Mesenchymal stem cell (in vitro differentiated cells and primary cell): ENCODE measurements around the gene CDKN2B-AS1.
A peak's percentile ranks its signal among the peaks of the same experiment; 100 is the strongest.

Experiments used
- DNase-seq: peaks from one replicate; pipeline ENCODE4 v3.0.0-alpha.2; 2013
- H2AFZ ChIP-seq: one replicate; pipeline ENCODE4 v1.6.1; 2013; ENCODE audit warnings: low read depth, mild to moderate bottlenecking, control low read depth, inconsistent platforms, low read length, moderate library complexity
- H2AK5ac ChIP-seq: 2 replicates; pipeline ENCODE4 v1.6.1; 2013; ENCODE audit warnings: low read length, moderate library complexity, mild to moderate bottlenecking, inconsistent platforms; ENCODE audit not compliant: severe bottlenecking
- H2BK120ac ChIP-seq: one replicate; pipeline ENCODE4 v1.6.1; 2013; ENCODE audit warnings: low read depth, mild to moderate bottlenecking, inconsistent platforms, low read length, moderate library complexity
- H2BK12ac ChIP-seq, 2 experiments: one replicate each; pipeline ENCODE4 v1.6.1; 2013; ENCODE audit warnings: inconsistent platforms in 2 of 2, low read length in 2 of 2, mild to moderate bottlenecking in 2 of 2, moderate library complexity in 2 of 2, control low read depth in 1 of 2
- H2BK15ac ChIP-seq: one replicate; pipeline ENCODE4 v1.6.1; 2013; ENCODE audit warnings: mild to moderate bottlenecking, low read depth, inconsistent platforms; ENCODE audit not compliant: poor library complexity, severe bottlenecking
- H2BK5ac ChIP-seq: 2 replicates; pipeline ENCODE4 v1.6.1; 2013; ENCODE audit warnings: low read depth, mild to moderate bottlenecking, low read length, control low read depth, inconsistent platforms; ENCODE audit not compliant: poor library complexity, severe bottlenecking
- H3K14ac ChIP-seq, 2 experiments: one replicate each; pipeline ENCODE4 v1.6.1; 2013; ENCODE audit warnings: inconsistent platforms in 2 of 2, low read length in 2 of 2, control low read depth in 1 of 2, mild to moderate bottlenecking in 1 of 2, moderate library complexity in 1 of 2
- H3K18ac ChIP-seq, 2 experiments: one replicate each; pipeline ENCODE4 v1.6.1; 2013; ENCODE audit warnings: inconsistent platforms in 2 of 2, low read length in 2 of 2, control low read depth in 1 of 2, low read depth in 1 of 2, mild to moderate bottlenecking in 1 of 2
- H3K23ac ChIP-seq, 2 experiments: one replicate each; pipeline ENCODE4 v1.6.1; 2013; ENCODE audit warnings: inconsistent platforms in 2 of 2, low read length in 2 of 2, mild to moderate bottlenecking in 2 of 2, moderate library complexity in 2 of 2, control low read depth in 1 of 2
- H3K27ac ChIP-seq: 2 replicates; pipeline ENCODE4 v1.5.1; 2013; ENCODE audit warnings: mild to moderate bottlenecking, moderate library complexity, low read length, control low read depth, inconsistent platforms; ENCODE audit not compliant: poor library complexity, severe bottlenecking
- H3K27me3 ChIP-seq, 2 experiments: 2 replicates each; pipeline versions ENCODE4 v1.6.1 to v1.7.0; 2013; ENCODE audit warnings: low read length in 2 of 2, mild to moderate bottlenecking in 2 of 2, moderate library complexity in 2 of 2, control low read depth in 1 of 2, inconsistent platforms in 1 of 2; ENCODE audit not compliant: control insufficient read depth in 1 of 2, insufficient read depth in 1 of 2
- H3K36me3 ChIP-seq, 2 experiments: 2 replicates each; pipeline versions ENCODE4 v1.6.1 to v1.7.0; 2013; ENCODE audit warnings: low read length in 2 of 2, control low read depth in 1 of 2, inconsistent platforms in 1 of 2, low read depth in 1 of 2, mild to moderate bottlenecking in 1 of 2; ENCODE audit not compliant: insufficient read depth in 2 of 2, control insufficient read depth in 1 of 2
- H3K4ac ChIP-seq, 2 experiments: one replicate each; pipeline ENCODE4 v1.6.1; 2013; ENCODE audit warnings: inconsistent platforms in 2 of 2, low read length in 2 of 2, mild to moderate bottlenecking in 2 of 2, moderate library complexity in 2 of 2, control low read depth in 1 of 2, low read depth in 1 of 2
- H3K4me1 ChIP-seq: 2 replicates; pipeline ENCODE4 v1.6.1; 2013; ENCODE audit warnings: low read depth, low read length, control low read depth; ENCODE audit not compliant: control insufficient read depth, insufficient read depth
- H3K4me2 ChIP-seq: 2 replicates; pipeline ENCODE4 v1.6.1; 2013; ENCODE audit warnings: low read length, mild to moderate bottlenecking, inconsistent platforms; ENCODE audit not compliant: poor library complexity, severe bottlenecking
- H3K4me3 ChIP-seq, 2 experiments: 2 replicates each; pipeline versions ENCODE4 v1.5.1 to v1.7.0; 2013; ENCODE audit warnings: low read length in 2 of 2, mild to moderate bottlenecking in 2 of 2, control low read depth in 1 of 2, low read depth in 1 of 2; ENCODE audit not compliant: insufficient read depth in 1 of 2
- H3K79me1 ChIP-seq: replicated peaks from 2 replicates; pipeline ENCODE4 v1.6.1; 2013; ENCODE audit warnings: mild to moderate bottlenecking, control low read depth, low read length, inconsistent platforms; ENCODE audit not compliant: poor library complexity, severe bottlenecking
- H3K9ac ChIP-seq: 2 replicates; pipeline ENCODE4 v1.7.0; 2013; ENCODE audit warnings: mild to moderate bottlenecking, low read length, moderate library complexity
- H3K9me3 ChIP-seq: 2 replicates; pipeline ENCODE4 v1.7.0; 2013; ENCODE audit warnings: mild to moderate bottlenecking, low read length; ENCODE audit not compliant: control insufficient read depth
- H4K8ac ChIP-seq: one replicate; pipeline ENCODE4 v1.6.1; 2013; ENCODE audit warnings: inconsistent platforms, mild to moderate bottlenecking, low read length, moderate library complexity
- H4K91ac ChIP-seq: one replicate; pipeline ENCODE4 v1.6.1; 2013; ENCODE audit warnings: mild to moderate bottlenecking, low read length, inconsistent platforms
- WGBS: methylation state at CpG from one replicate; pipeline ENCODE4 v1.1.7; 2013; ENCODE audit warnings: mixed read lengths; 5-methylcytosine and 5-hydroxymethylcytosine counted together

CDKN2B-AS1 gene

GRCh38 chr9:22154064-22154463 is 159.5 kb downstream of the CDKN2B-AS1 start:
- Histone ChIP-seq H2AK5ac (no peak overlapping the region), H3K27ac (no peak overlapping the region), H3K9ac (no peak overlapping the region), H3K9me3 (no peaks in the 10 kb centered on the region), H4K8ac (no peak overlapping the region), H3K23ac (no peak overlapping the region), H3K18ac (peak overlapping the region; percentile 40 to 83), H2BK120ac (peak overlapping the region; percentile 21), H2BK15ac (peak overlapping the region; percentile 6), H3K4me2 (no peak overlapping the region), H2AFZ (no peak overlapping the region), H3K4me3 (no peak overlapping the region), H2BK5ac (no peak overlapping the region), H2BK12ac (peak overlapping the region; percentile 11 to 33), H3K79me1 (no peaks in the 10 kb centered on the region), H4K91ac (peak overlapping the region; percentile 36), H3K27me3 (no peaks in the 10 kb centered on the region), H3K14ac (peak overlapping the region in 1 of 2 experiments; percentile 13), H3K4me1 (no peaks in the 10 kb centered on the region), H3K4ac (peak overlapping the region in 1 of 2 experiments; percentile 49), H3K36me3 (no peaks in the 10 kb centered on the region)
- WGBS = 94% methylated on average over 10 of the region's 10 CpGs
- DNase-seq = no peak

- Histone ChIP-seq H3K27me3 (no peaks in the 10 kb centered on the region), H2AFZ (no peak overlapping the region), H3K23ac (no peak overlapping the region), H2BK15ac (no peak overlapping the region), H3K14ac (no peak overlapping the region), H3K9ac (no peak overlapping the region), H2BK120ac (no peak overlapping the region), H3K4ac (peak overlapping the region in 1 of 2 experiments; percentile 40), H3K4me3 (no peak overlapping the region), H2BK5ac (no peak overlapping the region), H3K18ac (peak overlapping the region in 1 of 2 experiments; percentile 83), H3K4me1 (no peaks in the 10 kb centered on the region), H3K9me3 (no peaks in the 10 kb centered on the region), H4K91ac (peak overlapping the region; percentile 68), H2AK5ac (peak overlapping the region; percentile 84), H4K8ac (peak overlapping the region; percentile 60), H3K27ac (no peak overlapping the region), H3K79me1 (no peaks in the 10 kb centered on the region), H3K36me3 (no peaks in the 10 kb centered on the region), H3K4me2 (no peak overlapping the region), H2BK12ac (peak overlapping the region; percentile 92 to 95)
- no peak for DNase-seq
- whole genome bisulfite sequencing = 100% methylated on average over 1 of the region's 6 CpGs
These were observed 162.0 kb downstream of the CDKN2B-AS1 start for GRCh38 chr9:22156586-22156985.

GRCh38 chr9:22157276-22157675 is 162.7 kb downstream of the CDKN2B-AS1 start:
- no peak overlapping the region for H2AFZ ChIP-seq
- H3K27me3 ChIP-seq = no peaks in the 10 kb centered on the region
- no peak overlapping the region for H3K4me2 ChIP-seq

GRCh38 chr9:22157828-22158227 is 163.2 kb downstream of the CDKN2B-AS1 start:
- Histone ChIP-seq H3K4ac (peak overlapping the region in 1 of 2 experiments; percentile 68), H3K4me2 (no peak overlapping the region), H3K27me3 (no peaks in the 10 kb centered on the region), H4K8ac (no peak overlapping the region), H3K27ac (no peak overlapping the region), H4K91ac (no peak overlapping the region), H3K36me3 (no peaks in the 10 kb centered on the region), H3K79me1 (no peaks in the 10 kb centered on the region), H2BK120ac (no peak overlapping the region), H3K14ac (no peak overlapping the region), H3K9me3 (no peaks in the 10 kb centered on the region), H2BK15ac (no peak overlapping the region), H3K18ac (peak overlapping the region in 1 of 2 experiments; percentile 62), H2BK12ac (no peak overlapping the region), H3K4me1 (no peaks in the 10 kb centered on the region), H3K4me3 (no peak overlapping the region), H2AK5ac (no peak overlapping the region), H3K9ac (peak overlapping the region; percentile 58), H2AFZ (no peak overlapping the region), H3K23ac (no peak overlapping the region), H2BK5ac (no peak overlapping the region)
- no peak for DNase-seq
- 85% methylated on average over 3 of the region's 4 CpGs for WGBS

More at GRCh38 chr9:22157276-22157675, 162.7 kb downstream of the CDKN2B-AS1 start:
- Histone ChIP-seq H4K8ac (no peak overlapping the region), H2BK5ac (no peak overlapping the region), H4K91ac (no peak overlapping the region), H3K9ac (no peak overlapping the region), H3K18ac (no peak overlapping the region), H2BK120ac (no peak overlapping the region), H3K9me3 (no peaks in the 10 kb centered on the region), H3K79me1 (no peaks in the 10 kb centered on the region), H3K4me3 (no peak overlapping the region), H3K36me3 (no peaks in the 10 kb centered on the region), H3K23ac (no peak overlapping the region), H3K14ac (no peak overlapping the region), H3K4ac (peak overlapping the region in 1 of 2 experiments; percentile 17), H2AK5ac (no peak overlapping the region), H2BK12ac (no peak overlapping the region), H3K27ac (no peak overlapping the region), H3K4me1 (no peaks in the 10 kb centered on the region), H2BK15ac (no peak overlapping the region)
- DNase-seq = no peak
